HG02763 (cell line): ENCODE results near the gene AQP9.
"Not testable (repeated sequence)": the region's sequence is repeated elsewhere in the genome, so short reads cannot be mapped to it uniquely, and the experiment has no call there.

Source experiments
- ATAC-seq: cut with Tn5 transposase; IDR thresholded peaks from one replicate; pipeline ENCODE4 v1.9.1; 2021; ENCODE audit warnings: mild to moderate bottlenecking, moderate library complexity; ENCODE audit not compliant: unreplicated experiment

Gene AQP9

DNA sequence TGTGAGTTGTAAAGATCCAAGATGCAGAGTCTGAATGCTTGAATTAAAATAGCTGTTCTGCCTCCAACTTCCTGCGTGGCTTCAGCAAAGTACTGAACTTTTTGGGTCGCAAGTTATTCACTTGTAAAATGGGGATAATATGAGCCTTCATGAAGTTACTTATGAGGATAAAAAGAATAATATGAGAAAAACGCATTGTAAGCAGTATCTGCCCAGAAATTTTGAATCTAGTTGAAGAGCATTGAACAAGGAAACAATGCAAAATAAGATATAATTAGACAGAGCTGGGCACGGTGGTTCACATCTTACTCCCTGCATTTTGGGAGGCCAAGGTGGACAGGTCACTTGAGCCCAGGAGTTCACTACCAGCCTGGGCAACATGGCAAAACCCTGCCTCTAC is 37.8 kb downstream of the AQP9 start:
- no peak for ATAC-seq

DNA sequence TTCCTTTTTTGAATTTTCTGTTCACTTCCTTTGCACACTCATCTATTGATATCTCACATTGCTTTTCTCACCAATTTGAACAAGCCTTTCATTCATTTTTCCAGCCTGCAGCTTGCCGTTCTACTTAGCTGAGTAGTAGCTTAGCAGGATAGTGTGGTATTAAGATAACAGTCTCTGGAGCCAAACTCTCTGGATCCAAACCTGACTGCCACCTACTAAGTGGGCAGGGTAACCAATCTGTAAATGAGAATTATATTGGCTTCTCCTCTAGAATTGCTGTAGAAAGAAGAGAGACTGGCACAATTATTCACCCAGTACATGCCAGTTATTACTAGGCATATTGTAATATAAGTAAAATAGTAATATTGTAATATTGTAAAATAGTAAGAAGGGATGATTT is 40.5 kb downstream of the AQP9 start:
- no peak for ATAC-seq

DNA sequence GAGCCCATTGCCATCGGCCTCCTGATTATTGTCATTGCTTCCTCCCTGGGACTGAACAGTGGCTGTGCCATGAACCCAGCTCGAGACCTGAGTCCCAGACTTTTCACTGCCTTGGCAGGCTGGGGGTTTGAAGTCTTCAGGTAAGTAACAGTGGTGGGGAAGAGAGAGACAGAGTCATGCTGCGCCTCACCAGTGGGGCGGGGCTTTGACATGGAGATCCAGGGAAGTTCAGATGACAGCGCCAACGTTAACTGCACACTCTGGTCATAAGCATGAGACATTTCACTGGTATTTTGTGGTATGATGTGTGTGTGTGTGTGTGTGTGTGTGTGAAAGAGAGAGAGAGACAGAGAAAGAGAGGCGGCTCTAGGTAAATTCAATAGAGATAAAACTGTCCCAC is 41.0 kb downstream of the AQP9 start:
- no peak for ATAC-seq

DNA sequence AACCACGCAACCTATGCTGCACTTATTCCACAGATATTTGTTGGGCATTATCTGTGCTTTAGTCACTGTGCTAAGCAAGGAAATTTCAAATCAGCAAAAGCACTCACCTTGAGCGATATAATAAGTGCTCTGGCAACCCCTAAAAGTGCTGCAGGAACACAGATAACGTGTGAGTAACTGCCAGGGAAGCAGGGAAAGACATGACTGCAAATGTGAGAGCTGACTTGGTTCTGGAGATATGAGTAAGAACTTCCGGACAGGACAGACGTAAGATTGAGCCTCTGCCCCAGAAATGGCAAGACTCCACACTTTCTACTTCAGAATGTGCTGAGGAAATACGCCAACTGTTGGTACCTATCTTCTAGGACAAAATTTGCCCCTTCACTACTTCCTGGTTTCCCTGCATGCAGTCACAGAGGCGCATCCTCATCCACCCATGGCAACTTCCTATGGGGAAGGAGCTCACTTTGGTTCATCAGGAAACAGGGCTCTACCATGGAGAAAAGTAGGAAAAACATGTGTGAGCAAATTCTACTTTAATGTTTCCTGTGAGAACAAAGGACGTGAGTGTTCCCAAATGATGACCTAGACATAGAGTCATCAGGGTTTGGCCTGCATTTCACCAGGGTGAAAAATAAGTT is 41.7 kb downstream of the AQP9 start:
- no peak for ATAC-seq

DNA sequence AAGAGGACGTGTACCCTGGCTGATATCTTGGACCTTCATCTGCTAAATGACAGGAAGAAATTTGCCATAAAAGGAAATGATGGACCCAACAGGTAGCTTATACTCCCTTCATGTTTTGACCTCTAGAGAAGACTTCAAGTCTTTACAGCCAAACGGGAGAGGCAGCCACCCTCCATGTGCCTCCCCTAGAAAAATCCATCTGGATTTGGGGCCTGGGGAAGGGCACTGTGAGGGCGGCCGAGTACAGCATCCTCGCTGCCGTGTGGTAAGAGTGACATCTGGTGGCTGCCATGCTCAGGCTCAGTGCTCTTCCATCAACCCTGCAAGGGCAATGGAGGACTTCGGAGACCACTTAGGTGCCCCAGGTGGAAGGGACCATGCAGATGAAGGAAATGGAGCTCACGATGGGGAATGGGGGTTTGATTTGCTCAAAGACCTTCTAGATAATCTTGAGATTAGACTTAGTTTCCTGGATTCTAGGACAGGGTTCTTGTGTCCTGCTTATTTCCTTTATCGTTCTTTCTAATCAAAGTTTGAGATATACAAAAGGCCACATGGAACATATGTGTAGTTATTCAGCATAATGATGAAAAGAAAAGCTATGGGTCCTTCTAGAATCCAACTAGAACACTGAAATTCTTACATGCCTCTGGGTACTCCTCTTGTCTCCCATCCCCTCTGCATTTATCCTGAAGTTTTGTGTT is 44.4 kb downstream of the AQP9 start:
- no peak for ATAC-seq

DNA sequence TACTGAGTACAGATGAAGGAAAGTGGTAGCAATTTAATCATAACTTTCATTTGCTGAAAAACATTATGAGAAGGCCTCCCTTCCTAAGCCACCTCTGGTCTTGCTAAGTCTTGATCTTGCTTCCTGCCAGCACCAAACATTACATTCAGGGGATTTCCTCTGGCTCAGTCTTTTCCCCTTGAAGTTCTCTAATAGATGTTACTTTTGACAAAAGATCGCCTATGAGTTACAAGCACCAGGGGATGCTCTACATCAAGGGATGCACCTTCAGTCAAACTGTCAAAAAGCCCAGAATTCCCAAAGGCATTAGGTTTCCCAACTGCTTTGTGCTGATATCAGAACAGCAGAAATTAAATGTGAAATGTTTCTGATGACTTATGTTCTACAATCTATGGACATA is 47.3 kb downstream of the AQP9 start:
- no peak for ATAC-seq

DNA sequence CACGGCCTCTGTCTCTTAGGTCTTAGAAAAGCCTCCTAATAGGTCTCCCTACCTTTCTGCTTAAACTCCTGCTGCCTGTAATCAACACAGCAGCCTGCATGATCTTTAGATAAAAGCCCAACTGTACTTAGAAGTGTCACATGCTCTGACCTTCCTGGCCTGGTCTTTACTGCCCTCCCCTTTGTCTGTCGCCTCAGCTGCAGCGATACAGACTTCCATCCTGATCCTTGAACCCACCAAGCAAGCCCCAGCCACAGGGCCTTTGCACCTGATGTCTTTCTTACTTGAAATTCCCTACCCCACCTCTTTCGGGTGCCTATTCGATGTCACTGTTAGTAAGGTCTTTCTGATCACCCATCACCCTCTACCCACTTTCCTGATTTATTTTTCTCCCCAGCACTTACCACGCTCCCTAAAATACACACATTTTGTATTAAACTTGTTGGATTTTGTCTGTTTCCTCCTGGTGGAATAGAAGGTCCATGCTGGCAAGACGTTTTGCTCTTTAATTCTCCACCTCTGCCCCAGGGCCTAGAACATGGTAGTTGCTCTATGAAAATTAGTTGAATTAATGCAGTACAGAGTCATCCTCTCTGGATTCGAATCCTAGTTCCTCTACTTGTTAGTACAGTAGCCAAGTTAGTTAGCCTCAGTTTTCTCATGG is 51.1 kb downstream of the AQP9 start:
- no peak for ATAC-seq

DNA sequence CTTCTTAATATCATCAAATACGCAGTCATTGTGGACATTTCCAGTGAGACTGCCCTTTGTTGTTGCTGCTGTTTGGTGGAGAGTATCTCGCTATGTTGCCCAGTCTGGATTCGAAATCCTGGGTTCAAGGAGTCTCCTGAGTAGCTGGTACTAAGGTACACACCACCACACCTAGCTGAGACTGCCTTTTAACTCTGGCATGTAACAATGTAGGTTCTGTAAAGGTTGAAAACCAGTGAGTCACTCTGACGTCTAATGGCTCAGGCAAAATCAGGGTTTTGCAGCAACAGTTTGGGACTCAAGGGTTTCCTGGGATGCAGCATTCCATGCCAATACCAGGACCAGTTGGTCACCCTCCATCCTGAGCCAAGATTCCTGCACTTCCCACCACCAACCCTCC is 52.2 kb downstream of the AQP9 start:
- ATAC-seq = no peak

DNA sequence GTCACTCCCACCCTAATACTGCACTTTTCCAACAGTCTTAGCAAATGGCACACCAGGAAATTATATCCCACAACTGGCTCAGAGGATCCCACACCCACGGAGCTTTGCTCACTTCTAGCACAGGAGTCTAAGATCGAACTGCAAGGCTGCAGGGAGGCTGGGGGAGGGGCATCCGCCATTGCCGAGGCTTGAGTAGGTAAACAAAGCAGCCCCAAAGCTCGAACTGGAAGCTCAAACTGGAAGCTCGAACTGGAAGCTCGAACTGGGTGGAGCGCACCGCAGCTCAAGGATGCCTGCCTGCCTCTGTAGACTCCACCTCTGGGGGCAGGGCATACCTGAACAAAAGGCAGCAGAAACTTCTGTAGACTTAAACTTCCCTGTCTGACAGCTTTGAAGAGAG is 55.5 kb downstream of the AQP9 start:
- ATAC-seq = not testable (repeated sequence)

DNA sequence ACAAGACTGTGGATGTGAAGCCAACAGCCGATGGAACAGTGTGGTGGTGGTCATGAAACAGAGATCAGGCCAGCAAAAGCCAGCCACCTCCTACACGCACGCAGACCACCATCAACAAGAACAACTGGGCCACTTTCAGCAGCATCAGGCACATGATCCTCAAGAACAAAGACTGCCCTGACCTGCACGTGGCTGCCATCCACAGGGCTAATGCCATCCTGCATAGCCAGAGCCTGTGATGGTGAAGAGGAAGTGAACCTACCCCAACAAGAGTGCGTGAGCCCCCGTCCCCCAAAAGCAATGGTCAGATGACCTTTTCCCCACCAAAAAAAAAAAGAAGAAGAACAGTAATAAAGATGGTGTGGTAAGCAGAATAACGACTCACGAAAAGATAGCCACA is 62.6 kb downstream of the AQP9 start:
- no peak for ATAC-seq

DNA sequence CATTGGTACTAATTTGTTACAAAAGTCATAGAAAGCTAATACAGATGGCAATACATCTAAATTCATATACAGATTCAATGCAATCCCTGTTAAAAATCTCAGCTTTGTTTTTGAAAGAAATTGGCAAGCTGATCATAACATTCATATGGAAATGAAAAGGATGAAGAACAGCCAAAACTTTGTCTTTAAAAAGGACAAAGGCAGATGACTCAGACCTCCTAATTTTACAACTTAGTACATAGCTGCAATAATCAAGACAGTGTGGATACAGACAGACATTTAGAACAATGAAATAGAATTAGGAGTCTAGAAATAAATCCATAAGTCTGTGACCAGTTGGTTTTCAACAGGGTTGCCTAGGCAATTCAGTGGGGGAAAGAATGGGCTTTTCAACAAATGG is 63.3 kb downstream of the AQP9 start:
- no peak for ATAC-seq

DNA sequence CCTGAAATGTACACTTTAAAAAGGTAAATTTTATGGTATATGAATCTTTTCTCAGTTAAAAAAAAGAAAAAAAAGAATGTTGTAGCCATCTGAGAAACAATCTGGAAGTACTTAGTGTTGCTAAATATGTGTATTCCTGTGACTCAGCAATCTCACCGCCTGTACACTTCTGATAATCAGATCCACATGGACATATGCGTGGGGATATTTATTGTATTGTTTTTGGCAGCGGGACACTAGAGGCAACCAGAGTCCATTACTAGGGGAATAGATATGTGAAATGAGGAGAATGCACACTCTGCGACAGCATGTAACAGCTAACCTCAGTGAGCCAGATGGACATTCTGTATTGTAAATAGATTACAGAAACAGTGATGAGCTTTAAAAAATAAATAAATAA is 65.4 kb downstream of the AQP9 start:
- no peak for ATAC-seq

DNA sequence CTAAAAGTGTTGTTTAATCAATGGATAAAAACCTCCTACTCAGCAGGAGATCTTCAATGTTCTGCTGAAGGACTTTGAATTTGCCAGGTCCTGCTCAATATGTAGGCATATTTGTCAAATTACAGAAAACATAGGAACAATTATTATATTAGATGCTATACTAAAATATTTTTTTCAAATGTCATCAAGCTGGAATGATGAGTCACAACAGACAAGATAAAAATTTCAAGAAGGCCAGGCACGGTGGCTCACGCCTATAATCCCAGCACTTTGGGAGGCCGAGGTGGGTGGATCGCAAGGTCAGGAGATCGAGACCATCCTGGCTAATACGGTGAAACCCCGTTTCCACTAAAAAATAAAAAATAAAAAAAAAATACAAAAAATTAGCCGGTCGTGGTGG is 68.0 kb downstream of the AQP9 start:
- no peak for ATAC-seq

DNA sequence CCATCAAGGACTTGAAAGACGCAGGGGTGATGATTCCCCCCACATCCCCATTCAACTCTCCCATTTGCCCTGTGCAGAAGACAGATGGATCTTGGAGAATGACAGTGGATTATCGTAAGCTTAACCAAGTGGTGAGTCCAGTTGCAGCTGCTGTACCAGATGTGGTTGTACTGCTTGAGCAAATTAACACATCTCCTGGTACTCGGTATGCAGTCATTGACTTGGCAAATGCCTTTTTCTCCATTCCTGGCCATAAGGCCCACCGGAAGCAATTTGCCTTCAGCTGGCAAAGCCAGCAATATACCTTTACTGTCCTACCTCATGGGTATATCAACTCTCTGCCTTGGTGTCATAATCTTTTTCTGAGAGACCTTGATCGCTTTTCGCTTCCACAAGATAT is 70.0 kb downstream of the AQP9 start:
- not testable (repeated sequence) for ATAC-seq

DNA sequence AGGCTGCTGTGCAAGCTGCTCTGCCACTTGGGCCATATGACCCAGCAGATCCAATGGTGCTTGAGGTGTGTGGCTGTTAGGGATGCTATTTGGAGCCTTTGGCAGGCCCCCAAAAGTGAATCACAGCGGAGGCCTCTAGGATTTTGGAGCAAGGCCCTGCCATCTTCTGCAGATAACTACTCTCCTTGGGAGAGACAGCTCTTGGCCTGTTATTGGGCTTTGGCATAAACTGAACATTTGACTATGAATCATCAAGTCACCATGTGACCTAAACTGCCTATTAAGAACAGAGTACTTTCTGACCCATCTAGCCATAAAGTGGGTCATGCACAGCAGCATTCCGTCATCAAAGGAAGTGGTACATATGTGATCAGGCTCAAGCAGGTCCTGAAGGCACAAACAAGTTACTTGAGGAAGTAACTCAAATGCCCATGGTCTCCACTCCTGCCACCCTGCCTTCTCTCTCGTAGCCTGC is 70.9 kb downstream of the AQP9 start:
- ATAC-seq = not testable (repeated sequence)

DNA sequence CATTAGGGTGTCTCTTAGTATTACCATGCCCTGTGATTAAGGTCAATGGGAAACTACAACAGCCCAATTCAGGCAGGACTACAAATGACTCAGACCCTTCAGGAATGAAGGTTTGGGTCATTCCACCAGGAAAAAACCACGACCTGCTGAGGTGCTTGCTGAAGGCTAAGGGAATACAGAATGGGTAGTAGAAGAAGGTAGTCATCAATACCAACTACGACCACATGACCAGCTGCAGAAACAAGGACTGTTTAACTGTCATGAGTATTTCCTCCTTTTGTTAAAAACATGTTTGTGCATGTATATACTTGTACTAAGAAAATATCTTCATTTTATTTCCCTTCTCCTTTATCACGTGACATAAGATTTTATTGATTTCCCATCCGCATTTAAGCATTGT is 71.8 kb downstream of the AQP9 start:
- ATAC-seq = not testable (repeated sequence)

DNA sequence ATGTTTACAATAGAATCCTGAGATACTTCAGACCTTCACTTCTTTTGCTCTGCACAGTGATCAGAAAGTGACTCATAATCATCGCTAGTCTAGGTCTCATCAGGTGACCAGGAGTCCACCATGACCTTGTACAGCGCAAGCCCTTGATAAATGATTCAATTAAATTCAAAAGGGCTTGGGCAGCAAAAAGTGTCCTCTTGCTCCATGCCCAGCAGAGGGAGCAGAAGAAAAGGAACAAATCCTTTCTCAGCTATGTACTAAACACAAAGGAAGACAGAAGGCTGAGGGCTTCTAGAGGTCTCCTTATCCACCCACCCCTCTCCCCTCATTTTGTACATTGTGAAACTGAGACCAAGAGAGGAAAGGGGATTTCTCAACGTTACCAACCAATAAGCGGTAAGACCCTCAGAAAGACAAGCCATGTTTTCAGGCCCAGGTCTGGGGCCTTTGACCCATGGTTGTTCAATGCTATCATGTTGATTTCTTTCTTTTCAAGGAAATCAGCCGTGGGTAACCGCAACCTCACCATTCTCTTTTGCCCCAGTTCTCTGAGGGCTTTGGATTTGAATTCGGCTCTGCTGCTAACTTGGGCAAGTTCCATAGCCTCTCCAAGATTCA is 74.8 kb downstream of the AQP9 start:
- no peak for ATAC-seq

DNA sequence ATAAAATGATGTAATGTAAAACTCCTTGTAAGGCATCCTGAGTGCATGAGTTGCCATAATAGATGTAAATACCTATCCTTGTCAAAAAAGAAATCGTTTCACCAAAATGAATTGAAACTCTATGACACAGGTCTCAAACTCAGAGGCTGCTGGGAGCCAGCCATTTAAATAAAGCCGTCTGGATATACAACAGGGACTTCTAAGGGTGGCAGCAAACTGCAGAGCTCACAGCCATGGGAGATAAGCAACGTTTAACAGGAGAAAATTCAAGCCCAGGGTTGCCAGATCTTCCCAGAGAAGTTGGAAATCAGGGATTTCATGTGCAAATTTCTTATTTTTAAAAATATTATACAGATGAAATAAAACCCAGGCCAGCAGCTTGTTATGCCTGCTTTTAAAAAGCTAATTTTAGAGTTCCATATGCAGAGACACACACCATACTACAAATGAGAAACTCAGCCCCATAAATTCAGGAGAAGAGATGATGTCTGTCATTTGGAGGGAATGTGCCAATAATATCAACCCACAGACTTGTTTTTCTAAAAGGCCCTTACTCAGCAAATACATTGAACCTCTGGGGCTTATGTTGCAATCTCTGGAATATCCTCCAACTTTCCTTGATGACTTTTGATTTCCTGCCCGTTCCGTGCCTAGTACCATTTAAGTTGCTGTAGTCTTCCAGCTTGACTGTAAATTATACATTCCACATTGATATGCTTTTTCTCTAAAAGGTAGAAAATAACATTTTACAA is 75.6 kb downstream of the AQP9 start:
- ATAC-seq = no peak

DNA sequence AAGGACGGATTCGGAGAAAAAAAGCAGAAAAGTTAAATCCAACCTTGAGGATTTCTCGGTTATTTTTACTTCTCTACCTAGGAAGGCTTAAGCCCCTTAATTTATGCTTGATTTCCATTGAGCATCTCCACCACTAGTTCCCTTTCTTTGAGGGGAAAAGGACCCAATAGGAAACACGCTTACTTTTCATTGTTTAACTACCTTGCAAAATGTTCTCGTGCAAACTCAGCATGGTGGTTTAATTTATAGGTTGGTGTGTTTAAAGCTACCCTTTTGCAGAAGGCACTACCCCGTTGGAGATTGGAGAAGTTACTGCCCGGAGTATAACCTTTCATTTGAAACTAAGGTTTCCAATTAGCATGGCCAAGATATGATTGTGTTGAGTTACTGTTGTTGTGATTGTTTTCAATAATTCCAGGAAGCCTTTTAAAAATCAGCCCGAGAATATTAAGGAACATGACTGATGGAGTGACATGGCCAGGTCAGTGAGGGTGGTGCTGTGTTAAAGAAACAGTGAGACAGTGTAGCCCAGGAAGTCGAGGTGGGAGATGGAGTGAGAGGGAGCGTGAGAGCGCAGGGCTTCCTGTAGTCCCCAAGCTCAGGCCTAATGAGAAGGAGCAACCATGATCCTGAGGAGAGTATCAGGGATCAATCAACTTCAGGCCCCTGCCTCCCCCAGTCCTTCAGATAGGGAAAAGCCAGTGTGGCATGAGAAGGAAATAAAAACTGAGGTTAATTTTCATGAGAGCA is 76.6 kb downstream of the AQP9 start:
- ATAC-seq = no peak

DNA sequence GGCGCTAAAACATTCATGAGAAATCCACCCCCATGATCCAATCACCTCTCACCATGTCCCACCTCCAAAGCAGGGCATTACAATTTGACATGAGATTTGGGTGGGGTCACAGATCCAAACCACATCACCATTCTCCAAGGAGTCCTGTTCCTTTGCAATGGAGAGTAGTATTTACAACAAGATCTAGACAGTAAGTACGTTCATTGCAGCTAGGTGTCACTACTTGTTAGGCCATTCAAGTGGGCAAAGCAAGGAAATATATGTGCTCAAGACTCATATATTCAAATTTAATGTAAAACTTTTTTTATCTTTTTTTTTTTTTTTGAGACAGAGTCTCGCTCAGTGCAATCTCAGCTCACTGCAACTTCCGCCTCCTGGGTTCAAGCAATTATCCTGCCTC is 79.3 kb downstream of the AQP9 start:
- ATAC-seq = no peak
